ENCODE data around the gene LRP2BP. TPM values are rescaled to one million over a fixed set of nuclear protein-coding genes. Genes with fewer than 3 reads are reported as not detected.
"Not testable (repeated sequence)": the region's sequence is repeated elsewhere in the genome, so short reads cannot be mapped to it uniquely, and the experiment has no call there.

LRP2BP gene
- total RNA-seq, 1 donor from 2014 or later: 0.27 TPM

DNA sequence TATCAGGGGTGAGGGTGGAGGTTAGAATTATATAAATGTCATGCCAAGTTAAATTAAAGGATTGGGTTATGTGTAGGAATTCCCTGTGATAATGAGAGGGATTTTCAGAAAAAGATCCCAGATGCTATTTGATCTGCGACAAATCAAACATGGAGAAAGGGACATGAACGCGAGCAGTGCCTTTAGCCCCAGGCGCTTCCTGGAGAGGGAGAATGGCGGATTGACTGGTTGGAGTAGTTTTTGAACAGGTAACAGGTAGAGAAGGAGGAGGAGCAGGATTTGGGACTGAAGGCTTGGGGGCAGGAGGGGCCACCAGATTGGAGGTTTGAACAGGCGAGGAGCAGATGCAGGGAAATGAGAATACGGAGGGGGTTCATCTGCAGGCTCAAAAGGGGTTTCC, 67.1 kb downstream of the LRP2BP start:
- H3K27ac ChIP-seq (ENCODE audit: low read depth, low read length): no peak overlapping the region
- H3K9me3 ChIP-seq (ENCODE audit: insufficient read depth, low read depth, low read length): peaks cover 7% of the 10 kb centered on the region
- no peaks in the 10 kb centered on the region for H3K79me2 ChIP-seq (ENCODE audit: insufficient read depth, low read length)
- Mint-ChIP-seq H3K36me3 (ENCODE audit: low read depth, unreplicated experiment) (peaks cover 21% of the 10 kb centered on the region), H3K9me3 (ENCODE audit: unreplicated experiment) (peaks cover 7% of the 10 kb centered on the region), H3K4me1 (ENCODE audit: low read depth, unreplicated experiment) (peaks cover 35% of the 10 kb centered on the region), H3K4me3 (ENCODE audit: unreplicated experiment) (no peak overlapping the region), H3K27ac (ENCODE audit: unreplicated experiment) (peak overlapping the region; percentile 21), H3K27me3 (ENCODE audit: low read depth, unreplicated experiment) (no peaks in the 10 kb centered on the region)
- TF ChIP-seq EZH2 (IDR thresholded peaks at IDR 0.05; ENCODE audit: insufficient read depth, low read length) (no peak), CTCF (IDR thresholded peaks at IDR 0.05; ENCODE audit: insufficient read depth, low read depth, low read length) (no peak)
- no peaks in the 10 kb centered on the region for H3K36me3 ChIP-seq (ENCODE audit: insufficient read depth, low read length)
- H3K4me2 ChIP-seq (ENCODE audit: low read length): no peak overlapping the region
- H3K4me1 ChIP-seq (ENCODE audit: insufficient read depth, low read length): peaks cover 5% of the 10 kb centered on the region
- H2AFZ ChIP-seq (ENCODE audit: low read depth, low read length): no peak overlapping the region
- no peak overlapping the region for H3K4me3 ChIP-seq (ENCODE audit: insufficient read depth, low read depth, low read length)
- no peak overlapping the region for H3K9ac ChIP-seq (ENCODE audit: low read length)
- no peaks in the 10 kb centered on the region for H3K27me3 ChIP-seq (ENCODE audit: insufficient read depth, low read length)
- H4K20me1 ChIP-seq (ENCODE audit: insufficient read depth, low read length): no peaks in the 10 kb centered on the region
- DNase-seq (ENCODE audit: low read depth): no peak
- no peak for FAIRE-seq

GRCh38 chr4:185325721-185326120, 70.0 kb downstream of the LRP2BP start:
- H3K4me1 ChIP-seq (ENCODE audit: insufficient read depth, low read length); H3K36me3 ChIP-seq (ENCODE audit: insufficient read depth, low read length); H3K9me3 ChIP-seq (ENCODE audit: insufficient read depth, low read depth, low read length); H3K9ac ChIP-seq (ENCODE audit: low read length); H4K20me1 ChIP-seq (ENCODE audit: insufficient read depth, low read length); H3K9me3 Mint-ChIP-seq (ENCODE audit: unreplicated experiment); FAIRE-seq; H3K4me3 Mint-ChIP-seq (ENCODE audit: unreplicated experiment); H3K4me3 ChIP-seq (ENCODE audit: insufficient read depth, low read depth, low read length); H3K4me2 ChIP-seq (ENCODE audit: low read length); H2AFZ ChIP-seq (ENCODE audit: low read depth, low read length); H3K27ac Mint-ChIP-seq (ENCODE audit: unreplicated experiment); H3K27ac ChIP-seq (ENCODE audit: low read depth, low read length); H3K79me2 ChIP-seq (ENCODE audit: insufficient read depth, low read length); H3K27me3 Mint-ChIP-seq (ENCODE audit: low read depth, unreplicated experiment); DNase-seq (ENCODE audit: low read depth); H3K27me3 ChIP-seq (ENCODE audit: insufficient read depth, low read length): not testable (repeated sequence)
- peaks cover 39% of the 10 kb centered on the region for H3K4me1 Mint-ChIP-seq (ENCODE audit: low read depth, unreplicated experiment)
- H3K36me3 Mint-ChIP-seq (ENCODE audit: low read depth, unreplicated experiment): peaks cover 24% of the 10 kb centered on the region

- not testable (repeated sequence) for H3K36me3 ChIP-seq (ENCODE audit: insufficient read depth, low read length); FAIRE-seq; H3K79me2 ChIP-seq (ENCODE audit: insufficient read depth, low read length); H3K27ac ChIP-seq (ENCODE audit: low read depth, low read length); H3K27me3 ChIP-seq (ENCODE audit: insufficient read depth, low read length); DNase-seq (ENCODE audit: low read depth); H3K4me1 ChIP-seq (ENCODE audit: insufficient read depth, low read length); H3K27me3 Mint-ChIP-seq (ENCODE audit: low read depth, unreplicated experiment); H3K9ac ChIP-seq (ENCODE audit: low read length); H2AFZ ChIP-seq (ENCODE audit: low read depth, low read length); H3K4me2 ChIP-seq (ENCODE audit: low read length); H3K9me3 ChIP-seq (ENCODE audit: insufficient read depth, low read depth, low read length); H3K4me3 ChIP-seq (ENCODE audit: insufficient read depth, low read depth, low read length); H4K20me1 ChIP-seq (ENCODE audit: insufficient read depth, low read length); H3K4me3 Mint-ChIP-seq (ENCODE audit: unreplicated experiment)
- Mint-ChIP-seq H3K27ac (ENCODE audit: unreplicated experiment) (peak overlapping the region; percentile 88), H3K9me3 (ENCODE audit: unreplicated experiment) (peaks cover 13% of the 10 kb centered on the region), H3K4me1 (ENCODE audit: low read depth, unreplicated experiment) (peaks cover 31% of the 10 kb centered on the region), H3K36me3 (ENCODE audit: low read depth, unreplicated experiment) (peaks cover 26% of the 10 kb centered on the region)
Observed at GRCh38 chr4:185324361-185324760, 71.4 kb downstream of the LRP2BP start.

DNA sequence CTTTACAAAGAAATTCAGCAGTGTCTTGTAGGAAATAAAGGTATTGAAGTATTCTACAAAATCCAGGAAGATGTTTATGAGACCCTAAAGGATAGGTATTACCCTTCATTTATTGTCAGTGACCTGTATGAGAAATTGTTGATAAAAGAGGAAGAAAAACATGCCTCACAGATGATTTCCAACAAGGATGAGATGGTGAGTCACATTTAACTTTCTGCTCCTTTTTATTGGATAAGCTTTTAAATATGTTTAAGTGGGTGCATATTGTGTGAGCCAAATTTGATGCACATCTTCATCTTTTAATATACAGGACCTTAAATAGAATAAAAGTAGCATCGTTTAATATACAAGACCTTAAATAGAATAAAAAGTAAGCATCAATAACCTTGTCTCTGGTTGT, 72.1 kb downstream of the LRP2BP start:
- no peak overlapping the region for H3K4me3 Mint-ChIP-seq (ENCODE audit: unreplicated experiment)
- TF ChIP-seq EZH2 (IDR thresholded peaks at IDR 0.05; ENCODE audit: insufficient read depth, low read length) (no peak), CTCF (IDR thresholded peaks at IDR 0.05; ENCODE audit: insufficient read depth, low read depth, low read length) (no peak)
- Histone ChIP-seq H3K79me2 (ENCODE audit: insufficient read depth, low read length) (no peaks in the 10 kb centered on the region), H3K9ac (ENCODE audit: low read length) (no peak overlapping the region), H2AFZ (ENCODE audit: low read depth, low read length) (no peak overlapping the region), H3K9me3 (ENCODE audit: insufficient read depth, low read depth, low read length) (no peaks in the 10 kb centered on the region), H3K36me3 (ENCODE audit: insufficient read depth, low read length) (peaks cover 4% of the 10 kb centered on the region), H3K27ac (ENCODE audit: low read depth, low read length) (no peak overlapping the region), H3K4me3 (ENCODE audit: insufficient read depth, low read depth, low read length) (no peak overlapping the region), H3K27me3 (ENCODE audit: insufficient read depth, low read length) (no peaks in the 10 kb centered on the region), H3K4me1 (ENCODE audit: insufficient read depth, low read length) (peaks cover 11% of the 10 kb centered on the region), H3K4me2 (ENCODE audit: low read length) (peak overlapping the region; percentile 30), H4K20me1 (ENCODE audit: insufficient read depth, low read length) (no peaks in the 10 kb centered on the region)
- no peak for DNase-seq (ENCODE audit: low read depth)
- H3K27ac Mint-ChIP-seq (ENCODE audit: unreplicated experiment): no peak overlapping the region
- peak; percentile 69 for FAIRE-seq
- no peaks in the 10 kb centered on the region for H3K27me3 Mint-ChIP-seq (ENCODE audit: low read depth, unreplicated experiment)
- H3K36me3 Mint-ChIP-seq (ENCODE audit: low read depth, unreplicated experiment): peaks cover 21% of the 10 kb centered on the region
- H3K9me3 Mint-ChIP-seq (ENCODE audit: unreplicated experiment): peaks cover 9% of the 10 kb centered on the region
- H3K4me1 Mint-ChIP-seq (ENCODE audit: low read depth, unreplicated experiment): peaks cover 29% of the 10 kb centered on the region
